Thoracic aorta (tissue), 2 donors: ENCODE measurements around the gene CNPY1. TPM values are rescaled to one million over a fixed set of nuclear protein-coding genes. Genes with fewer than 3 reads are reported as not detected.

Experiments used
- ATAC-seq: fragments of 150-250 bp; one replicate; pipeline ENCODE4 v1.8.0; 2017; ENCODE audit warnings: low read depth; ENCODE audit not compliant: insufficient number of reproducible peaks, low FRiP score
- DNase-seq: peaks from one replicate; pipeline ENCODE4 v3.0.0-alpha.2; 2020; ENCODE audit warnings: low spot score
- H3K27ac ChIP-seq, 2 donors: fragments of 200-600 bp; sonication (generic); 1 replicate in 1 of 2; 2 replicates in 1 of 2; pipeline ENCODE4 v1.5.1; 2016; ENCODE audit warnings: mild to moderate bottlenecking in 2 of 2, moderate library complexity in 2 of 2
- H3K27me3 ChIP-seq: fragments of 200-600 bp; sonication (generic); replicated peaks from 2 replicates; pipeline ENCODE4 v1.6.0; 2016; ENCODE audit warnings: mild to moderate bottlenecking; ENCODE audit not compliant: insufficient read depth
- H3K36me3 ChIP-seq: fragments of 200-600 bp; sonication (generic); one replicate; pipeline ENCODE4 v1.5.1; 2016
- H3K4me1 ChIP-seq, 2 donors: fragments of 200-600 bp; sonication (generic); 1 replicate in 1 of 2; 2 replicates in 1 of 2; pipeline versions ENCODE4 v1.5.1 to v1.6.0; 2016; ENCODE audit warnings: low read depth in 2 of 2, mild to moderate bottlenecking in 1 of 2; ENCODE audit not compliant: control insufficient read depth in 1 of 2
- H3K4me3 ChIP-seq: fragments of 200-600 bp; sonication (generic); 2 replicates; pipeline ENCODE4 v1.5.1; 2016; ENCODE audit warnings: mild to moderate bottlenecking
- H3K9me3 ChIP-seq: fragments of 200-600 bp; sonication (generic); 2 replicates; pipeline ENCODE4 v1.5.1; 2016
- total RNA-seq, 2 donors: library from RNA; depleted of rRNA; stranded (reverse); fragments of >200 nt; gene quantifications; one replicate each; pipeline versions ENCODE4 v1.1.0 to v1.2.3, GENCODE V29; 2016
- TF ChIP-seq, protein P1 (sequence below): fragments of 200-600 bp; sonication (generic); IDR thresholded peaks from one replicate; pipeline ENCODE4 v1.5.1; 2019; ENCODE audit warnings: antibody characterized with exemption

CNPY1 gene
- total RNA-seq, 2 donors from 2014 or later: not detected

- no peaks in the 10 kb centered on the region for H3K9me3 ChIP-seq
- H3K36me3 ChIP-seq: no peaks in the 10 kb centered on the region
- no peak overlapping the region for H3K4me3 ChIP-seq
- DNase-seq: no peak
- no peak for ATAC-seq
- TF ChIP-seq, protein P1, sequence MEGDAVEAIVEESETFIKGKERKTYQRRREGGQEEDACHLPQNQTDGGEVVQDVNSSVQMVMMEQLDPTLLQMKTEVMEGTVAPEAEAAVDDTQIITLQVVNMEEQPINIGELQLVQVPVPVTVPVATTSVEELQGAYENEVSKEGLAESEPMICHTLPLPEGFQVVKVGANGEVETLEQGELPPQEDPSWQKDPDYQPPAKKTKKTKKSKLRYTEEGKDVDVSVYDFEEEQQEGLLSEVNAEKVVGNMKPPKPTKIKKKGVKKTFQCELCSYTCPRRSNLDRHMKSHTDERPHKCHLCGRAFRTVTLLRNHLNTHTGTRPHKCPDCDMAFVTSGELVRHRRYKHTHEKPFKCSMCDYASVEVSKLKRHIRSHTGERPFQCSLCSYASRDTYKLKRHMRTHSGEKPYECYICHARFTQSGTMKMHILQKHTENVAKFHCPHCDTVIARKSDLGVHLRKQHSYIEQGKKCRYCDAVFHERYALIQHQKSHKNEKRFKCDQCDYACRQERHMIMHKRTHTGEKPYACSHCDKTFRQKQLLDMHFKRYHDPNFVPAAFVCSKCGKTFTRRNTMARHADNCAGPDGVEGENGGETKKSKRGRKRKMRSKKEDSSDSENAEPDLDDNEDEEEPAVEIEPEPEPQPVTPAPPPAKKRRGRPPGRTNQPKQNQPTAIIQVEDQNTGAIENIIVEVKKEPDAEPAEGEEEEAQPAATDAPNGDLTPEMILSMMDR: no peak
- peaks cover 20% of the 10 kb centered on the region for H3K27me3 ChIP-seq
- H3K4me1 ChIP-seq: no peaks in the 10 kb centered on the region
- no peak overlapping the region for H3K27ac ChIP-seq
Observed at GRCh38 chr7:155507576-155507975, 38.8 kb downstream of the CNPY1 start.

DNA sequence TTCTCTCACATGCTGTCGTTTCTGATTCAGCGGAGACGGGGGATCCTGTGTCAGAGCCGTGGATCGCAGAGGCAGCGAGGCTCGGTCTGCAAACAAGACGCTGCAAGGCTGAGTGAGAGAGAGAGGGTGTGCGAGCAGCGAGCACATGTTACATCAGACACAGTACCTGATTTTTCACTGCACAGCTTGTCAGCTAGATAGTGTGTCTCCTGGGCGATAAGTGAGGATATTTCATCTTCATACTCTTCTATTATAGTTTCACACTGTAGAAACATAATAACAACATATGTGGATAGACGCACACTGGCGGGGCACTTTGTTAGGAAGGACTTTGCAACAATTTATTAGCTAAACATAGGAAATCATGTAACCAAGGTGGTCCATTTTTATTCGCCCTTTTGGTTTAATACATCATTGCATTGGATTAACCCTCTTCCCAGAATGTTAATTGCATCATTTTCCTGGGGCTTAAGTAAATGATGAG is 39.5 kb downstream of the CNPY1 start:
- H3K9me3 ChIP-seq: no peaks in the 10 kb centered on the region
- H3K4me3 ChIP-seq: no peak overlapping the region
- no peak for ATAC-seq
- H3K4me1 ChIP-seq: no peaks in the 10 kb centered on the region
- H3K36me3 ChIP-seq: no peaks in the 10 kb centered on the region
- peaks cover 20% of the 10 kb centered on the region for H3K27me3 ChIP-seq
- no peak overlapping the region for H3K27ac ChIP-seq
- DNase-seq: no peak
- TF ChIP-seq, protein P1: no peak

DNA sequence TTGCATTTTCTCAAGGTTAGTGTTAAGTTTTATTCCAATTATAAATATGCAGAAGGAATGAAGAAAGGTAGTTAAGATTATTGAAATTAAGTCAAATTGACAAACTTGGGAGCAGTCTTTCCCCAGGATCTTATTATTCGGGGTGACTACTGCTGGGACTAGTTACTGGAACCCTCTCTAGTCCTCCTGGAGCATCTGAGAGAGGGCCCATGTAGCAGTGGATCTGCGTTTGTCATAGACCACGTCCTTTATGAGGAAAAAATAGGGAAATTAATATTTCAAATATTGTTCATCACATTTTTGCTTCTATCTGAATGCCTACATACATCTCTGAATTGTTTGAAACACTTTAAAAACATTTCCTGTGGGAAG is 41.0 kb downstream of the CNPY1 start:
- Histone ChIP-seq H3K9me3 (no peaks in the 10 kb centered on the region), H3K27me3 (peaks cover 23% of the 10 kb centered on the region), H3K4me3 (no peak overlapping the region), H3K4me1 (no peaks in the 10 kb centered on the region), H3K27ac (no peak overlapping the region), H3K36me3 (no peaks in the 10 kb centered on the region)
- TF ChIP-seq, protein P1: no peak
- DNase-seq (no peak), ATAC-seq (no peak)

DNA sequence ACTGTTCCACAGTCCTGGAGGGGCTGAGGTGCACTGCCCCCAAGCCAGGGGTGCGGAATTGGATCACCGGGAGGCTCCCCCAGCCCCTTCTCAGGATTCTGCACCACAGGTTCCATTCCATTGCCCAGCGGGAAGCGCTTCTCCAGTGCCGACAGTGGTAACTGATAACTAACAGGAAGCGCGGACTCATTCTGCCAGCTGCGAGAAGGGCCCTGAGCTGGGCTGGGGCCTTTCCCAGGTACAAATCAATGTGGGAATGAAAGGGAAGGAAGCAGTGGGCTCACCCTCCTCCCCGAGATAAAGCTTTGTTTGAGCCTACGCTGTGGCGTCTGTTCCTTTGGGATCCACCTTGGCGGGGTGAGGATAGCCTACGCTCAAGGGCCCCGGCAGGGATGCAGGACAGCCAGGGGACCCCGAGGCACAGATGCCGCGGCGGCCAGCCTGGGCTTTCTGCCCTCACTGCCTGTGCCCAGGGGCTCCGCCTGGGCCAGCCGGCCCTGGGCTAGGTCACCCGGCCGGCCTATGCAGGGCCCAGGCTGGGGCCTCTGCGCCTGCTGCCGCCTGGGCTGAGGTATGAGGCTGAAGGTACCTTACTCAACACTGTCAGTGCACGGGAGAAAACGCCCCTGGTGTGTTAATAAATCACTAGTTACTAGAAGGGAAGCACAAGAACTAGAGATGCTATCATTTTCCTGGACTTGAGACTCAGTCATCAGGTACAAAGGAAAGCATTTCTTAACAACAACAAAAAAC is 49.0 kb downstream of the CNPY1 start:
- TF ChIP-seq, protein P1: no peak
- H3K36me3 ChIP-seq: no peaks in the 10 kb centered on the region
- ATAC-seq (no peak), DNase-seq (no peak)
- H3K4me3 ChIP-seq: no peak overlapping the region
- H3K4me1 ChIP-seq: no peaks in the 10 kb centered on the region
- H3K27ac ChIP-seq: no peak overlapping the region
- peaks cover 5% of the 10 kb centered on the region for H3K27me3 ChIP-seq
- H3K9me3 ChIP-seq: no peaks in the 10 kb centered on the region

- ATAC-seq: no peak
- TF ChIP-seq, protein P1: no peak
- Histone ChIP-seq H3K9me3 (no peaks in the 10 kb centered on the region), H3K4me3 (no peak overlapping the region), H3K36me3 (no peaks in the 10 kb centered on the region), H3K4me1 (peaks cover 0 to 1% of the 10 kb centered on the region in 2 donors), H3K27me3 (peaks cover 5% of the 10 kb centered on the region), H3K27ac (no peak overlapping the region)
- no peak for DNase-seq
Observed at GRCh38 chr7:155496267-155497005, 49.9 kb downstream of the CNPY1 start.
